C4-2B (cell line): ENCODE results near the gene RIPOR3.

Experiments
- H3K27ac ChIP-seq: fragments of 450-650 bp; 2 replicates; pipeline ENCODE4 v1.5.1; 2017
- CTCF ChIP-seq: fragments of 450-650 bp; conservative IDR thresholded peaks from 2 replicates; pipeline ENCODE4 v1.5.1; 2017; ENCODE audit warnings: mild to moderate bottlenecking
- ZFX ChIP-seq: fragments of 450-650 bp; IDR thresholded peaks from 2 replicates; pipeline ENCODE4 v1.6.1; 2017

Gene RIPOR3

GRCh38 chr20:50607850-50608749 lies 83.2 kb downstream of the RIPOR3 start:
- TF ChIP-seq CTCF: no peak
- H3K27ac ChIP-seq: no peak overlapping the region

GRCh38 chr20:50607436-50607835 lies 83.9 kb downstream of the RIPOR3 start:
- no peak overlapping the region for H3K27ac ChIP-seq
- no peak for TF ChIP-seq CTCF
- no peak for TF ChIP-seq ZFX

GRCh38 chr20:50605136-50605535 lies 86.2 kb downstream of the RIPOR3 start:
- H3K27ac ChIP-seq: no peak overlapping the region
- TF ChIP-seq ZFX: no peak
- no peak for TF ChIP-seq CTCF

DNA sequence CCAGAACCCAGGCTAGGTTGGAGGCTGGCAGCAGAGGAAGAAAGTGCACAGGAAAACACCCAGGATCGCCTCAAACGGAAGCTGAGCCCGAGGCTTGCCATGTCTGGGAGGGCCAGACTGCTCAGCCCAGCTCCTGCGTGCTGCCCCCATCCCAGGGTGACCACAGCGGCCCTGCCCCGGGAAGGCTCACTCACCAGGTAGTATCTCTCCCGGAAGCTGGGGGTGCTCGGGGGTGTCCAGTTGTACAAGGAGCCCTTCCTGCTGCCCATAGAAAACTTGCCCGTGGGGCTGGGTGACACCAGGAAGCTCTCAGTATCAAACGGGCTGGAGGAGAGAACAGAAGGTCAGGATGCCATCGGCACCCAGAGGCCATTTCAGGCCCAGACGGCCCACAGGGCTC lies 86.9 kb downstream of the RIPOR3 start:
- no peak overlapping the region for H3K27ac ChIP-seq
- TF ChIP-seq ZFX: no peak
- TF ChIP-seq CTCF: no peak

DNA sequence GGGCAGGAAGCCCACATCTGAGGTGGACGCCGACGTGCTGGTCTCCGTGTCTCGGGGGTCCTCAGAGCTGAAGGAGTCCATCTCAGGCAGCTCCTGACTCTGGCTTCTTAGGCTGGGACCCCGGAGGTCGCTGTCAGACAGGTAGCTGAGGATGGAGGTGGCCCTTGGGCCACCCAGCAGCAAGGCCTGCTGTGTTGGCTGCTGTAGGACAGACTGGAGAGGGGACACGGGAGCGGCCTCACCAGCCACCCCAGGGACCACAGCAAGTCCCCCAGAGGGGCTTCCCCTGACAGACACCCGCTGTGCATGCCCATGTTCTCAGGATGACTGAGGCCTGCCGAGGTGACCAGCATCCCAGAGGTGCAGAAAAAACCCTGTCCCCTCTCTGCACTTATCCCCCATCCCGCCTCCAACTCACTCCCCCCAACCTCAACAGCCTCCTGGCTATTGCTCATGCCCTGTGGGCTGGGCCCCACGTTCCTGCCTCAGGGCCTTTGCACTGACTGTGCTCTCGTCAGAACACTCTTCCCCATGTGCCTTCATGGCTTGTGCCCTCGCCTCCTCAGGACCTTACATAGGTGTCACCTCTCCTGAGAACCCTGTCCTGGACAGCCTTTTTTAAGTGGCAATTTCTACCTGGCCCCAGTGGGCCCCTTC lies 88.8 kb downstream of the RIPOR3 start:
- no peak overlapping the region for H3K27ac ChIP-seq
- TF ChIP-seq CTCF (no peak), ZFX (no peak)

GRCh38 chr20:50601511-50602431 lies 89.6 kb downstream of the RIPOR3 start:
- H3K27ac ChIP-seq: no peak overlapping the region
- TF ChIP-seq CTCF (no peak), ZFX (no peak)
